Activated CD8-positive, alpha-beta memory T cell treated with anti-CD3 and anti-CD28 coated beads, Interleukin-2, amount 50 U/mL, for 24 hours (primary cell): ENCODE data around the gene PRKCZ.
"Not testable (repeated sequence)": the region's sequence is repeated elsewhere in the genome, so short reads cannot be mapped to it uniquely, and the experiment has no call there.

Experiments used
- DNase-seq: peaks from one replicate; pipeline ENCODE4 v3.0.0-alpha.2; 2020; ENCODE audit errors: extremely low read depth

PRKCZ gene

GRCh38 chr1:2115702-2116341 is 65.6 kb downstream of the PRKCZ start:
- no peak for DNase-seq

GRCh38 chr1:2119886-2120285 is 69.7 kb downstream of the PRKCZ start:
- no peak for DNase-seq

GRCh38 chr1:2121101-2121691 is 71.0 kb downstream of the PRKCZ start:
- no peak for DNase-seq

GRCh38 chr1:2121794-2122193 is 71.6 kb downstream of the PRKCZ start:
- not testable (repeated sequence) for DNase-seq

GRCh38 chr1:2124446-2125198 is 74.4 kb downstream of the PRKCZ start:
- no peak for DNase-seq

- DNase-seq: no peak
Measured at GRCh38 chr1:2125350-2126211, 75.4 kb downstream of the PRKCZ start.

- no peak for DNase-seq
Measured at GRCh38 chr1:2126331-2127186, 76.3 kb downstream of the PRKCZ start.

- DNase-seq: no peak
Measured at GRCh38 chr1:2127187-2128145, 77.3 kb downstream of the PRKCZ start.

- no peak for DNase-seq
Measured at GRCh38 chr1:2128189-2128901, 78.1 kb downstream of the PRKCZ start.

GRCh38 chr1:2129256-2129943 is 79.2 kb downstream of the PRKCZ start:
- no peak for DNase-seq

GRCh38 chr1:2130156-2130555 is 79.9 kb downstream of the PRKCZ start:
- no peak for DNase-seq

GRCh38 chr1:2130871-2131289 is 80.7 kb downstream of the PRKCZ start:
- DNase-seq: no peak

- DNase-seq: no peak
Measured at GRCh38 chr1:2132222-2133038, 82.2 kb downstream of the PRKCZ start.

GRCh38 chr1:2133039-2133878 is 83.0 kb downstream of the PRKCZ start:
- peak; percentile 88 for DNase-seq

GRCh38 chr1:2133879-2134215 is 83.6 kb downstream of the PRKCZ start:
- DNase-seq: no peak

GRCh38 chr1:2134266-2134620 is 84.0 kb downstream of the PRKCZ start:
- no peak for DNase-seq

- DNase-seq: no peak
Measured at GRCh38 chr1:2134621-2135307, 84.6 kb downstream of the PRKCZ start.
